Effector memory CD4-positive, alpha-beta T cell (primary cell): Measurements from ENCODE around the gene SYVN1.
"Not testable (repeated sequence)": the region's sequence is repeated elsewhere in the genome, so short reads cannot be mapped to it uniquely, and the experiment has no call there.

Experiments
- DNase-seq, 3 donors: peaks; one replicate each; pipeline ENCODE4 v3.0.0-alpha.2; 2020
- H3K27ac ChIP-seq: 2 replicates; pipeline ENCODE4 v1.7.0; 2013; ENCODE audit warnings: mild to moderate bottlenecking, low read length, moderate library complexity; ENCODE audit not compliant: insufficient read depth, poor library complexity, severe bottlenecking
- H3K27me3 ChIP-seq: replicated peaks from 2 replicates; pipeline ENCODE4 v1.7.0; 2013; ENCODE audit warnings: mild to moderate bottlenecking, low read length; ENCODE audit not compliant: insufficient read depth, control insufficient read depth, poor library complexity, severe bottlenecking
- H3K36me3 ChIP-seq: 2 replicates; pipeline ENCODE4 v1.7.0; 2013; ENCODE audit warnings: mild to moderate bottlenecking, low read length, moderate library complexity; ENCODE audit not compliant: control insufficient read depth, insufficient read depth
- H3K4me1 ChIP-seq: 2 replicates; pipeline ENCODE4 v1.7.0; 2013; ENCODE audit warnings: low read length, mild to moderate bottlenecking; ENCODE audit not compliant: control insufficient read depth, insufficient read depth, poor library complexity, severe bottlenecking
- H3K4me3 ChIP-seq: 2 replicates; pipeline ENCODE4 v1.7.0; 2013; ENCODE audit warnings: low read length, low read depth, mild to moderate bottlenecking; ENCODE audit not compliant: insufficient read depth, poor library complexity, severe bottlenecking
- H3K9me3 ChIP-seq: 2 replicates; pipeline ENCODE4 v1.7.0; 2013; ENCODE audit warnings: mild to moderate bottlenecking, low read length, moderate library complexity; ENCODE audit not compliant: control insufficient read depth

SYVN1 gene

GRCh38 chr11:65119670-65119995 is 14.7 kb downstream of the SYVN1 start:
- Histone ChIP-seq H3K27me3 (no peaks in the 10 kb centered on the region), H3K9me3 (no peaks in the 10 kb centered on the region), H3K27ac (no peak overlapping the region), H3K4me1 (peaks cover 30% of the 10 kb centered on the region), H3K36me3 (peaks cover 44% of the 10 kb centered on the region), H3K4me3 (no peak overlapping the region)
- no peak for DNase-seq

DNA sequence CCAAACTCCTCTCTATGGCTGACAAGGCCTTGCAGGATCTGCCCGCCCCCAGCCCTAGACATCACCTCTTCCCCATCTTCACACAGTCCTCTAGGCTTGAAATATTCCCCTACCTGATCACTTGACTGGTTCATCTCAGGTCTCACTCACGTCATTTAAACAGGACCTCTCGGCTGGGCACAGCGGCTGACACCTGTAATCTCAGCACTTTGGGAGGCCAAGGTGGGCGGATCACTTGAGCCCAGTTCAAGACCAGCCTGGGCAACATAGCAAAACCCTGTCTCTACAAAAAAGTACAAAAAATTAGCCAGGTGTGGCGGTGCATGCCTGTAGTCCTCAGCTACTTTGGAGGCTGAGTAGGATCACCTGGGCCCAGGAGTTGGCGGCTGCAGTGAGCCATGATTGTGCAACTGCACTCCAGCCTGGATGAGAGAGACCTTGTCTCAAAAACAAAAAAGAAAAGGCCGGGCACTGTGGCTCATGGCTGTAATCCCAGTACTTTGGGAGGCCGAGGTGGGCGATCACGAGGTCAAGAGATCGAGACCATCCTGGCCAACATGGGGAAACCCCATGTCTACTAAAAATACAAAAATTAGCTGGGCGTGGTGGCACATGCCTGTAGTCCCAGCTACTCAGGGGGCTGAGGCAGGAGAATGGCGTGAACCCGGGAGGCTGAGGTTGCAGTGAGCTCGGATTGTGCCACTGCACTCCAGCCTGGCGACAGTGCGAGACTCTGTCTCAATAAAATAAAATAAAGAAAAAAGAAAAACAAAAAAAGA is 15.2 kb downstream of the SYVN1 start:
- H3K36me3 ChIP-seq: peaks cover 39% of the 10 kb centered on the region
- H3K9me3 ChIP-seq, H3K27me3 ChIP-seq, H3K27ac ChIP-seq, DNase-seq, H3K4me3 ChIP-seq: not testable (repeated sequence)
- H3K4me1 ChIP-seq: peaks cover 30% of the 10 kb centered on the region

GRCh38 chr11:65118097-65118837 is 16.1 kb downstream of the SYVN1 start:
- no peak for DNase-seq
- H3K9me3 ChIP-seq: no peaks in the 10 kb centered on the region
- H3K27me3 ChIP-seq: no peaks in the 10 kb centered on the region
- H3K36me3 ChIP-seq: peaks cover 38% of the 10 kb centered on the region
- H3K4me1 ChIP-seq: peaks cover 34% of the 10 kb centered on the region
- no peak overlapping the region for H3K4me3 ChIP-seq
- no peak overlapping the region for H3K27ac ChIP-seq

- peaks cover 38% of the 10 kb centered on the region for H3K36me3 ChIP-seq
- H3K4me1 ChIP-seq: peaks cover 36% of the 10 kb centered on the region
- H3K27me3 ChIP-seq: no peaks in the 10 kb centered on the region
Measured at GRCh38 chr11:65117206-65118096, 16.9 kb downstream of the SYVN1 start, which contains the start of gene ZNHIT2. Gene ZNHIT2, minus strand, starts transcription at chr11:65117701. Its CDS starts 48 bp downstream, at chr11:65117653.

GRCh38 chr11:65116370-65117205 is 17.7 kb downstream of the SYVN1 start:
- Histone ChIP-seq H3K36me3 (peaks cover 38% of the 10 kb centered on the region), H3K27me3 (no peaks in the 10 kb centered on the region), H3K9me3 (no peaks in the 10 kb centered on the region), H3K4me1 (peaks cover 39% of the 10 kb centered on the region), H3K27ac (peak overlapping the region; percentile 92), H3K4me3 (peak overlapping the region; percentile 72)
- DNase-seq: peak; percentile 31 to 42 (median 36)

More at GRCh38 chr11:65117206-65118096, 16.9 kb downstream of the SYVN1 start, which contains the start of gene ZNHIT2:
- peak within 1 kb of the TSS; percentile 92 for H3K27ac ChIP-seq
- peak within 1 kb of the TSS; percentile 72 for H3K4me3 ChIP-seq
- H3K9me3 ChIP-seq: no peaks in the 10 kb centered on the region
- DNase-seq: peak; percentile 99 to 100 (median 100)

GRCh38 chr11:65115361-65116082 is 18.8 kb downstream of the SYVN1 start:
- no peak for DNase-seq
- Histone ChIP-seq H3K36me3 (peaks cover 34% of the 10 kb centered on the region), H3K4me3 (no peak overlapping the region), H3K9me3 (no peaks in the 10 kb centered on the region), H3K27me3 (no peaks in the 10 kb centered on the region), H3K4me1 (peaks cover 44% of the 10 kb centered on the region), H3K27ac (peak overlapping the region; percentile 18)

DNA sequence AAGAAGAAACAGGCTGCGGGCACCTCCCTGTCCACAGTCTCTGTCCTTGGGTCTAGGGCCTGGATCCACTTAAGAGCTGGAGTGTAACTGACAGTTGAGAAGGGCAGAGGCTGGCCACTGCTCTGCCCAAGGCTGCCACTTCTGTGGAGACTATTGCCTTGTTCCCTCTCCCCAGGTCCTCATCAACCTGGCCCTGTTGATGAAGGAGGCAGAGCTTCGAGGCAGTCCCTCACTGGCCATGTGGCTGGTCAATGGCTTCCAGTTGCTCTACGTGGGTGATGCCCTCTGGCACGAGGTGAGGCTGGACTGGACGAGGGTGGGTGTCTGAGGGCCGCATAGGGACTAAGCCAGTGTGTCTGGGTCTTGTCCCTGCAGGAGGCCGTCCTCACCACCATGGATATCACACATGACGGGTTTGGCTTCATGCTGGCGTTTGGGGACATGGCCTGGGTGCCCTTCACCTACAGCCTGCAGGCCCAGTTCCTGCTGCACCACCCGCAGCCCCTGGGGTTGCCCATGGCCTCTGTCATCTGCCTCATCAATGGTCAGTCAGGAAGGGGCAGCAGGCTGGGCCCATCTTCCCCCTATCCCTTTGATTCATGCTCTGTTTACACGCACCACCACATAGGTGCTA is 19.7 kb downstream of the SYVN1 start:
- Histone ChIP-seq H3K4me1 (peaks cover 50% of the 10 kb centered on the region), H3K4me3 (no peak overlapping the region), H3K27ac (peak overlapping the region; percentile 18), H3K36me3 (peaks cover 25% of the 10 kb centered on the region), H3K27me3 (no peaks in the 10 kb centered on the region), H3K9me3 (no peaks in the 10 kb centered on the region)
- DNase-seq: no peak

DNA sequence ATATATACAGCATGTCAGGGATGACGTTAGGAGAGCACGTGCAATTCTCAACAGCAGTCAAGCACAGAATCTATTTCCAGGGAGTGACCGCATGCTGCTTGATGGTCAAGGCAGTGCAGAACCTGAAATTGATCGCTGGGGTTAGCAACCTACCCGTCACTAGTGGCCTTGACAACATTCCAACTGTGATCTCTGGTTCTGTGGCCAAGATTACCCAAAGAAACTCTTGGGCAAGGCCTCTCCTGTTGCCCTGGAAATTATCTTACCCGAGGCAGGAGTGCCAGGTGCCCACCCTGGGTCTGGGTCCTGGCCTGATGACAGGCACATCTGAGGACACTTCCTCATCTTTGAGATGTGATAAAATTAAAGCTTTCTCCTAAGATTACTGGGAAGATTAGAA is 20.5 kb downstream of the SYVN1 start:
- H3K4me1 ChIP-seq: peaks cover 50% of the 10 kb centered on the region
- DNase-seq: no peak
- peaks cover 27% of the 10 kb centered on the region for H3K36me3 ChIP-seq
- no peaks in the 10 kb centered on the region for H3K27me3 ChIP-seq
- H3K27ac ChIP-seq: peak overlapping the region; percentile 36
- H3K4me3 ChIP-seq: no peak overlapping the region
- H3K9me3 ChIP-seq: no peaks in the 10 kb centered on the region
